Putamen (tissue), 1 donor: Measurements from ENCODE around the gene DNASE1L1.

Experiments
- DNase-seq: peaks from one replicate; pipeline ENCODE4 v3.0.0-alpha.2; 2016; ENCODE audit warnings: low spot score

The DNASE1L1 gene, protein sequence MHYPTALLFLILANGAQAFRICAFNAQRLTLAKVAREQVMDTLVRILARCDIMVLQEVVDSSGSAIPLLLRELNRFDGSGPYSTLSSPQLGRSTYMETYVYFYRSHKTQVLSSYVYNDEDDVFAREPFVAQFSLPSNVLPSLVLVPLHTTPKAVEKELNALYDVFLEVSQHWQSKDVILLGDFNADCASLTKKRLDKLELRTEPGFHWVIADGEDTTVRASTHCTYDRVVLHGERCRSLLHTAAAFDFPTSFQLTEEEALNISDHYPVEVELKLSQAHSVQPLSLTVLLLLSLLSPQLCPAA

DNA sequence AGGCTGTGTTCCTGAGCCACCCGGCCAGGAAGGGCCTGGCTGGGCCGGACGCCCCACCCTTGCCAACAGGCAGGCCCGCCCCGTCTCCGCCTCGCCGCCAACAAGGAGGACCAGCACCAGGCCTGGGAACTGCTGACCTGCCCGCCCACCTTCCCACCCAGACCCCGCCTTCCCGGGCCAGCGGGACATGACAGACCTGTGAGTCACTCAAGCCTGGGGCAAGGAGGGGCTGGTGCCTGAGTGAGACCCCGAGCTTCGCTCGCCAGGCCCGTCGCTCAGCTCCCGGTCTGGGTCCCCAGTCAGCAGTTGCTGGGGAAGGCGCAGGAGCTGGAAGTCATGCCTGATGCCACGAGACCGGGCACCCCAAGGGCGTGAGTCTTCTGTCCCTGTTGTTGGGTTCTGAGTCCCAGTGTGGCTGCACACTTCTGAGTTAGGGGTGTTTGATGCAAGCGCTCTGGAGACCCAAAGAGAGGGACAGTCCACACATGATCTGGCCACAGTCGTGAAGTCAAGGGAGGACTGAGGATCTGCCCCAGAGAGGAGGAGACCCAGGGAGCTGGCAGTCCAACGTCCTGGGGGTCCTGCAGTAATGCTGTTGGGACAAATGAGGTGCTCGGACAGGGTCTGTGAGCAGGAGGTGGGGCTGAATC lies at the start of gene DNASE1L1:
Gene DNASE1L1, minus strand, starts transcription at position 33 of the 650 bp plus-strand sequence. CDS start 3,686 bp downstream, outside the sequence.
- no peak for DNase-seq

DNA sequence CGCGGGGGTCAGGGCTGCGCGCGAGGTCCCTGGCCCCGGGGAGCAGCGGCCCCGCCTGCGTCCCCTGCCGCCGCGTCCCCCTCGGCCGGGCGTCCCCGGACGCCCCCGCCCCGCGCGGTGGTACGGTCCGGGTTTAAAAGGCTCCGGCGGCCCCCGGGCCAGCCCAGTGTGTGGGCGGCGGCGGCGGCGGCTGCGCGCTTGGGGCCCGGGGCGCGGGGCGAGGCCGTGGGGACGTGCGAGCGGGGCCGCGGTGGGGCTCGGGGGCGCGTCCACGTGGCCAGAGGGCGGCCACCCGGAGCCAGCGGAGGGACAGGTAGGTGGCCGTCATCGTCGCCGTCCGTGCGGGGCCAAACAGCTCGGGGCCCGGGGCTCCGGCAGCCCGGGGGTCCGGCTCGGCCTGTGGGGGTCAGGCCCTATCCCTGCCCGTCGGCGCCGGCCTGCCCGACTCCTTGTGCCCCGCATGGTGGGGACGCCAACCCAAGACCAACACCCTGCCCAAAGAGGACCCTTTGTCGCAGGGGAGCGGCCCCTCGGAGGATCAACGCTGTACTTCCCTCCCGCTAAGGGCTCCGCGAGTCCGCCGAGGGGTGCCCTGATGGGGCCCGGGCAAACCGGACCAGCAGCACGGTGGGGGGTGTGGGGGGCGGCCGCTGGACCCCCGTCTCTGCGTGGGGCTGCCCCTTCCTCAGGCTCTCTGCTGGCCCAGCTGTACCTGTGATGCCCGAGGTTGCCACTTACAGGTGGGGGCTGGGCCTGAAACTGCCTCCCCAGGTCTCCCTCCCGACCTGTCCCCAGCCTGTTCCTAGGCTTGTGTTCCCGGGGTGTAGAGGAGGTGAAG lies 49.3 kb upstream of the DNASE1L1 start, which contains the start of gene PLXNA3:
Gene PLXNA3, plus strand, starts transcription at position 166 of the 838 bp plus-strand sequence. CDS start 1,903 bp downstream, outside the sequence.
- no peak for DNase-seq

DNA sequence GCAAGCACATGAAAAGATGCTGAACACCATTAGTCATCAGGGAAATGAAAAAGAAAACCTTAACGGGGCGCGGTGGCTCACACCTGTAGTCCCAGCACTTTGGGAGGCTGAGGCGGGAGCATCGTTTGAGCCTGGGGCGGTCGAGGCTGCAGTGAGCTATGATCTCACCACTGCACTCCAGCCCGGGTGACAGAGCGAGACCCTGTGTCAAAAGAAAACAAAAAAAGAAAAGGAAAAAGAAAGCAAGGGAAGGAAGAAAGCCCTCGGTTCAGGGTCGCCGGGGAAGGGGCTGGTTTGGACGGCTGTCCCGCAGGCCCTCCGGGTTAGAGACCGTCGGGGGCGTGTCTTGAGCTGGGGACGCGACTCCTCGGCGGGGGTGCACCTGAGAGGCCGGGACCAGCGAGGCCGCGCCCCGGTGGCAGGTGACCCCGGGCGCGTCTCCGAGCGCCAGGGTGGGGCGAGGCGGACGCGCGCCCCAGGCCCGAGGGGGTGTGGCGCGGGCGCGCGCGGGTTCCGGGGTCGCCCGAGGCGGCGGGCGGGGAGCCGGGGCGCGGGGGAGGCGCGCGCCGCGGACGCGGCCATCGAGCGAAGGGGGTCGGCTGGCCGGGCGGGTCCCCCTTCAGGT lies 48.5 kb upstream of the DNASE1L1 start:
- DNase-seq, result no peak

DNA sequence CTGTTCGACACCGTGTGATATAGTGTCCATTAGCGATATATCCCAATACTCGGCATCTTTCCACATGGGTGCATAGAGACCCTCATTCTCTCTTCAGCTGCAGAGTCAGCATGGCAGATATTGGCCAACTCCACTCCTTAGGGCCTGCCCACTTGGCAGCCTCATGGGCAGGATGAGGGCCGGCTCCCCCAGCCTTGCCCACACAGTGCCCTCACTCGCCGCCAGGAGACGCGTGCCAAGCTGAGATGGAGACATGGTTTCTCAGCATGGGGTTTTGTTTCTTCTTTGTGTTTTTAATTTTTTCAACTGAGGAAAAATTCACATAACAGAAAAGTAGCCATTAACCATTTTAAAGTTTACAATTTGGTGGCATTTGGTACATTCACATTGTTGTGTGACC lies 43.8 kb upstream of the DNASE1L1 start:
- no peak for DNase-seq

DNA sequence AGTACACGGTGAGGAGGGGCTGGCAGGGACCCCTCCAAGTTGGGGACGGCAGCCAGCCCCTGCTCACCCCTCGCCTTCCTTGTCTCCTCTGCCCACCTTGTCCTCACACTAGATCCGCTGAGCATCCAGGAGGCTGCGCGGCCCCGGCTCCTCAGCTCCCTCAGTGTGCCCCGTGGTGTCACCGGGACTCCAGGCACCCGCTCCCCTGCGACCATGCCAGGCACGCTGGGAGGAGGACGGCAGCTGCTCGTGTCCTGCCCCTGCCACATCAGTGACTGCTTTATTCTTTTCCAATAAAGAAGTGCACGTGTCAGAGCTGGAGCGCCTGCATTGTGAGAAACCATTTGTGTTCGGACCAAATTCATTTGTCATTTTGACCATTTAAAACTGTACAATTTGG lies 41.3 kb upstream of the DNASE1L1 start:
- DNase-seq, result no peak

DNA sequence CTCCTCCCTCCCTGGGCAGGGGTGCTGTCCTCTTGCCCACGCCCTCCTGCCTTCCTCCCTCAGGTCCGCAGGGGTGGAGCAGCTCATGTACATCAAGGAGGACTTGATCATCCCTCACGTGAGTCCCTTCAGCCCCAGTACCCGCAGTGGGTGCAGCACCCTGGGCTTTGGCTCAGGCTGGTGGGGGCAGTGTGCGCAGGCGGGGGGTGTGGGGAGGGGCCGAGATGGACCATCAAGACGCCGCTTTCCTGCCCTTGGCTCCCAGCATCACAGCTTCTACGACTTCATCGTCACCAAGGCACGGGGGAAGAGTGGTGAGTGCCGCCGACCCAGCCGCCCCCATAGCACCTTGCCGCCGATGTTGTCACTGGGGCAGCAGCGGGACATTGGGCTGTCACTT lies 40.6 kb upstream of the DNASE1L1 start:
- DNase-seq, result no peak

DNA sequence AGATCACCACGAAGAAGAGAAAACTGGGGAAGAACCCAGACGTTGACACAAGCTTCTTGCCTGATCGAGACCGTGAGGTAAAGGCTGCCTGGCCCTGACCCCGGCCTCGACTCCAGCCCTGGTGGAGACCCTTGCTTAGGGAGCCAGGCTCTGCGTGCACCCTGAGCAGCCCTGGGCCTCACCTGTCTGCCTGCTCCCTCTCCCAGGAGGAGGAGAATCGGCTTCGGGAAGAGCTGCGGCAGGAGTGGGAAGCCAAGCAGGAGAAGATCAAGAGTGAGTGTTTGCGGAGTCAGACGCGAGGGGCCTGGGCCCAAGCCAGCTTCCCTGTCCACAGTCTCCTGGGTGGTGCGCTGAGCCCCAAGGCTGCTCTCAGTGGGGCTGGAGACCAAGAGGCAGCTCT lies 39.4 kb upstream of the DNASE1L1 start:
- no peak for DNase-seq

DNA sequence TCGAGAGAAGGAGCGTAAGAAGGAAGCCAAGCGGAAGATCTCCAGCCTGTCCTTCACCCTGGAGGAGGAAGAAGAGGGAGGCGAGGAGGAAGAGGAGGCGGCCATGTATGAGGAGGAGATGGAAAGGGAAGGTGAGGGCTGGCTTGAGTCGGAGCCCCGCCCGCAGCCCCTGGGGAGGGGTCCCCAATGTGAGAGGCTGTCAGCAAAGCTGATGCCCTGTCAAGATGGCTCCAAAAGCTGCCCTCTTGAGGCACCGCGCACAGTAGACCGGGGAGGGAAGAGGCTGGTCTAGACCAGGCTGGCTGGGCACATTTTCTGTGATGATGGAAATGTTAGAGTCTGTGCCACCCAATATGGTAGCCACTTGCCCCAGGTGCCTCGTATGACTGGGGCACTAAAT lies 37.4 kb upstream of the DNASE1L1 start:
- no peak for DNase-seq

DNA sequence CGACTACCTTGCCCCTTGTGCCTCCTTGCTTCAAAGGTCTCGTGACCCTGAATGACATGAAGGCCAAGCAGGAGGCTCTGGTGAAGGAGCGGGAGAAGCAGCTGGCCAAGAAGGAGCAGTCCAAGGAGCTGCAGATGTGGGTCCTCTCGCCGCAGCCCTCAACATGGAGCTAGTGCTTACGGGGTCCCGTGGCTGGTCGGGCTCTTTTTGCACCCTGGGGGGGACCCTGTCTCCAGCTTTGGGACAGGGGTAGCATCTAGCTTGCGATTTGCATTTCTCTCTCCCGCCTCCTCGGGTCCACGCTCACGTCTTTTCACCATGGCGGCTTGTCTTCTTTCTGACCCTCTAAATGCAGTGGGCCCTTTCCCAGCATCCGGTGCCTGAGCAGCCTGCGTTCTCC lies 36.7 kb upstream of the DNASE1L1 start:
- no peak for DNase-seq

DNA sequence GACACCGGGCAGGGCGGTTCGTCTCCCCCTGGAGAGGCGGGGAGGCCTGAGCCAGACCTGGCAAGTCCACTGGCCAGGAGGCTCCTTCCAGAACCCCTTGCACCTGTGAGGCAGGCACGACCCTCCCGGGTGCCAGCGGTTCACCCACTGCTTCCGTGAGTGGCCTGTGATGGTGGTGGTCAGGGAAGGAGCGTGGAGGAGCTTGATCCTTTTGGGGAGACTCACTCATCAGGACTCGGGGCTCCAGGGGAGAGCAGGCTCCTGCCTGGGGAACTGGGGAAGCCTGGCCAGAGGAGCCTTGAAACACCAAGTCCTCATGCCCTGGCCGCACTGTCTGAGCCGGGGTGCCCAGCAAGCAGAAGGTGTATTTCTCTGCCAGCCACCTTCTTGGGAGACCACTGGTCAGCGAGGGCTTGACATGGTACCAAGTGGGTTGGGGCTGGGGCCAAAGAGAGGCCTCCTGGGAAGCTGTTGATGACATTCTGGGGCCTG lies 35.7 kb upstream of the DNASE1L1 start:
- DNase-seq, result no peak

DNA sequence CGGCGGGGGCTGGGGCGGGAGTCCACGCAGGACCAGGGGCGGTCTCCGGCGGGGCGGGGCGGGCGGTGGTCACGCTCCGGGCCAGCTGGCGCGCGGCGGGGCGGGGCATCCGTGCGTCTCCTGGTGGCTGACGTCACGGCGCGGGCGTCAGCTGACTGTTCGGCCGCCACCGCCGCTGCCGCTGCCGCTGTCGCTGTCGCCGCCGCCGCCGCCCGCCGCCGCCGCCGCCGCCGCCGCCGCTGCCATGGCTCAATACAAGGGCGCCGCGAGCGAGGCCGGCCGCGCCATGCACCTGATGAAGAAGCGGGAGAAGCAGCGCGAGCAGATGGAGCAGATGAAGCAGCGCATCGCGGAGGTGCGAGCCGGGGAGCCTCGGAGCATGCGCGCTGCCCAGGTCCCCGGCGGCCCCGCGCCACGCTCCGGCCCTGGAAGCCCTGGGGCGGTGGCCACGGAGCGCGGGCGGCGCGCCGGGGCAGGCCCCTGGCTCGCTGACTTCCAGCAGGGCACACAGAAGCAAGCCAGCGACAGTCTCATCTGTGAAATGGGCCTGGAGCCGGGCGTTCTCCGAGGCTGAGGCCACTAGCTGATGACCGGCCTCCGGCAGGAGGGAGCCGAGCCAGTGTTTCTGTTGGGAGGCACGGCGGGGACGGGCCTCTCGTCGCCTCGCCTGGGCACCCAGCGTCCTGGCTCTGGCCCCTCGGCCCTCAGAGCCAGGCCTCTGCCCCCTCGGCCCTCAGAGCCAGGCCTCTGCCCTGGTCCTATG lies 35.1 kb upstream of the DNASE1L1 start, which contains the start of gene FAM50A:
Gene FAM50A, plus strand, starts transcription at position 150 of the 763 bp plus-strand sequence. Its CDS starts 95 bp downstream, at position 245.
- DNase-seq, result no peak

DNA sequence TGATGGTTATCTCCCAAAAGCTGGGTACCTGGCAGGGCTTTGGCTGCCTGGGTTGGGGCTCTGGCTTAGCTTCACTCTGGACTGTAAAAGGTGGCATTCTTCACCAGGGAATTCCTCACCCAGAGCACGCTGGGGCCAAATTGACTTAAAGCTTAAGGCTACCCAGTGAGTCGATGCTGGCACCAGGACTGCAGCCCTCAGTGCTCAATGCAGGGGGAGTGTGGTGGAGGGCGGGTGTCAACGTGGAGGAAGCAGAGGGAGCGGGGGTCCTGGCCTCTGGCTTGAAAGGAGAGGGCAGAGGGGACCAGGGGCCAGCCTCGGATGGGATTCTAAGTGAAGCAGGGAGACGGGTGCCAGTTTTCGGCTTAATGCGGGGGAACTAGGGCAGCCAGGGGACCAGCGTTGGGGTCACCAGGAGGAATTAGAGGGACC lies 34.4 kb upstream of the DNASE1L1 start:
- no peak for DNase-seq

DNA sequence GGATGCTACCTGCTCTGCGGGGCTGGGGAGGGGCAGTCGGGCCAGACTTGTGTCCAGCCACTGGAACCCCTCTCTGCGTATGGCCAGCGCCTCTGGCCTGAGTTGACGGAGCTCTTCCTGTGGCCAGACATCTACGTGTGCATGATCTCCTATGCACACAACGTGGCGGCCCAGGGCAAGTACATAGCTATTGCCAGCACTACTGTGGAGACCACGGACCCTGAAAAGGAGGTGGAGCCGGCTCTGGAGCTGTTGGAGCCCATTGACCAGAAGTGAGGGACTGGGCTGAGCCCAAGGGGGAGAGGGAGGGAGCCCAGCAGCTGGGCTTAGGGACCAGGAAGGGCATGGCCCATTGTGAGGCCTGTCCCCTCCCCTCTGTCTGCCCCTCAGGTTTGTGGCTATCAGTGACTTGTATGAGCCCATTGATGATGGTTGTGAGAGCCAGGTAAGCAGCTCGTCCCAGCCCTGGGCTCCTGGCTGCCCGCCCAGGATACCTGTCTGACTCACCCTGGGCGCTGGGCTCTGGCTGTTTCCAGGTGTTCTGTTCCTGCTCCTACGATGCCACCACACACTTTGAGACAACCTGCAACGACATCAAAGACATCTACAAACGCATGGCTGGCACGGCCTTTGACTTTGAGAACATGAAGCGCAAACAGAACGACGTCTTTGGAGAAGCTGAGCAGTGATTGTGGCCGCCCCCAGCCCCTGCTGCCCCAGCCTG lies 33.1 kb upstream of the DNASE1L1 start:
- no peak for DNase-seq

DNA sequence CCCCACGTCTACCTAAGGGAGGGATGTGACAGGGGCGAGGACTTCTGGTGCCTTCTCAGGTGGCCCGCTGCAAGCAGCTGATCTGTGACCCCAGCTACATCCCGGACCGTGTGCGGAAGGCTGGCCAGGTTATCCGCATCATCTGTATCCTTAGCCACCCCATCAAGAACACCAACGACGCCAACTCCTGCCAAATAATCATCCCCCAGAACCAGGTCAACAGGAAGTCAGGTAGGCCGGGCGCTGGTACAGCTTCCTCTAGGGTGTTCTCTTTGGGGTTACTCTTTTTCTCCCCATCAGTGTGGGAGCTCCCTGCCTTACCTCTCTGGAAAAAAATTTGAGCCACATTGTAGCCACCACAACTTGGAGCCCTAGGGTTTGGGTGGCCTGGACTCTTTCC lies 32.5 kb upstream of the DNASE1L1 start:
- DNase-seq, result no peak

DNA sequence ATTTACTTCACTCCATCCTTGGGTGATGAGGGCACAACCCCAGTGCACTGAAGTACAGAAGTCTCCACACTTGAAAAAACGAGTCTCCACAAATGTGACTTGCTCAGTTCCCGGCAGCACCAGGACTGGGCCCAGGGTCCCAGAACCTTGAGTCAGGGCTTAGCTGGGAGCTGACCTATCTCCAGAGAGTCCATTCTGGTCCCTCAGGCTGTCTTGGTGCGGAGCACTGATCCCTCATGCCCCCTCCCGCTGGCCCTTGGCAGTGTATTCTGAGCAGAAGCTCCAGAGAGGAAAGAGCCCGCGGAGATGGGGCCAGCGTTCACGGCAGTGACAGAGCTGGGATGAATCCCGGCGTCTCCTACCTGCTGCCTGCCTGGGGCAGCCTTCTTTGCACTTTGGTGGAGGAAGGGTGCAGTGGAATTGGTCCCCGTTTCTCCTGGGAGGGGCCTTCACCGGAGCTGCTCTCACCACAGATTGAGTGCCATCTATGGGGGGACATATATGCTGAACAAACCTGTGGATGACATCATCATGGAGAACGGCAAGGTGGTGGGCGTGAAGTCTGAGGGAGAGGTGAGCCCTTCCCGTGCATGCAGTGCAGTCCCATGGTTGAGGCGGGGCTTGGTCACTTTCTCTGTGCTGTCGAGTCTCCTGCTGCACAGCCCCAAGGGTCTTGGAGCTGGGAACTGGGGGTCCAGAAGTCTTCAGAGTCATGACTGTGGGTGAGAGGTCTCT lies 31.7 kb upstream of the DNASE1L1 start:
- no peak for DNase-seq

DNA sequence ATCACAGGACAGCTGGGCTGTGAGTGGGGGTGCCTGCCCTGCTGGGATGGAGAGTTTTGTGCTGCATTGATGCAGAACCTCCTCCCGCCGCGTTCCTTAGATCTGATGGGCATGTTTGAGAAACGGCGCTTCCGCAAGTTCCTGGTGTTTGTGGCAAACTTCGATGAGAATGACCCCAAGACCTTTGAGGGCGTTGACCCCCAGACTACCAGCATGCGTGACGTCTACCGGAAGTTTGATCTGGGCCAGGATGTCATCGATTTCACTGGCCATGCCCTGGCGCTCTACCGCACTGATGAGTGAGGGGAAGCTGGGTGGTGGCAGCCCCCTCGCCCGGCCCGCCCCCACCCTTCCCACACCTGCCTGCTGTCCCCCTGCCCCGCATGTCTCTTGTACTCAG lies 30.8 kb upstream of the DNASE1L1 start:
- DNase-seq, result no peak

DNA sequence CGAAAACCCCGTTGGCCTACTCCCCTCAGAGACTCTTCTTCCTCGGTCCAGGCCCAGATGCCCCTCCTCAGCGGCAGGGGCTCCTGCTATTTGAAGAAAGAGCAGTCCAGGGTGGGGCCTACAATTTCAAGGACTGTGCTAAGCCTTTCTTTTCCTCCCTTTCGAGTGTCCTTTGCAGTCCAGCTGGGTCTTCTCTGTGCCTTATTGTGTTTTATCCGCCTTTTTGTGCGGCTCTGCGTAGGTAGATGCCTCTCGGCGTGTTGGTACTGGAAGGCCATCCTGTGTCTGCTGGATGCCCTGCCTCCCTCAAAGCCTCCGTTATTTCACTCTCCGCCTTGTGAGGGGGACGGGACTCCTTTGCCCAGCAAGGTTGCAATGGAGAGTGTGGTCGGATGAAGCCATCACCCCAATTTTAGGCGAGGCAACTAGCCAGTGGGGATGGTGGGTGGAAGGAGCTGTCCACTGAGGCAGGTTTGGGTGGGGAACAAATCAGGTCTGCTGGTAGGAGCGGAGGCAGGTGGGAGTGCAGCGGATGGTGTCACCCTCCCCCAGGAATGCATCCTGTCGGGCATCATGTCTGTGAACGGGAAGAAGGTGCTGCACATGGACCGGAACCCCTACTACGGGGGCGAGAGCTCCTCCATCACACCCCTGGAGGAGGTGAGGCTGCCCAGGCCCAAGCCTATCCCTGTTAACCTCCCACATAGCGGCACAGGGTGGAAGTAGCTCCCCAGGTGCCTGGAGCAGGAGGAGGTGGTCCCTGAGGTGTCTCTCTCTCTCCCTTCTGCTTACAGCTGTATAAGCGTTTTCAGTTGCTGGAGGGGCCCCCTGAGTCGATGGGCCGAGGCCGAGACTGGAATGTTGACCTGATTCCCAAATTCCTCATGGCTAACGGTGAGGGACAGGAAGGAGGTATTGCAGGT lies 29.2 kb upstream of the DNASE1L1 start:
- no peak for DNase-seq

DNA sequence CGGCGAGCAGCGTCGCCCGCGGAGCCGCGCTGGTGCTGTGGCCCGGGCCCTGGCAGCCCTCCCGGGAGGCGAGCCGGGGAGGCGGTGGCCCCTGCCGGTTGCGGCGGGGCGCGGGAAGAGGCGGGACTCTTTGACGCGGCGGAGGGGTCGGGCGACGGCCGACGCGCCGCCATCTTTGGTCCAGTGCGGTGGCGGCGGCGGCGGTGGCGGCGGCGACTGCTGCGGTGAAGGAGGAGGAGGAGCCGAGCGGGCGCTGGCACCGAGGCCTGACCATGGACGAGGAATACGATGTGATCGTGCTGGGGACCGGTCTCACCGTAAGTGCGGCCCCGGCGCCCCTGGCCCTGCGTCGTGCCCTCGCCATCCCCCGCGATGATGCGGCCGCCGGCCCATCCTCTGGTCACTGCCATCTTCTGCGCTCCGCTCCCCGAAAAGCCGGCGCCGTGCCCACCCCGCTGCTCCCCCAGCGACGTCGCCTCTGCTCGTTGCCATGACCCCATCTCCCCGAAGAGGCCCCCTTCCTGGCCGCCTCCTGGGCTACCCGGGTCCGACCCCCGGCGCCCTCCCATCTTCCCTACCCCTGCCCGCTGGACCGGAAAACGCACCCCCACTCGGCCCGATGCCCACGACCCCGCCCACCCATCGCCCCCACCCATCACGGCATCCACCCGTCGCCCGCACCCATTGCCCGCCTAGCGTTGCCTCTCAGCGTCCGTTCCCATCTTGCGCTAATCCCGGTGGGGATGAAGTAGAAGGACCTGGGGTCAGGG lies 28.1 kb upstream of the DNASE1L1 start, which contains the start of gene GDI1:
Gene GDI1, plus strand, starts transcription at position 172 of the 770 bp plus-strand sequence. Its CDS starts 101 bp downstream, at position 273.
- no peak for DNase-seq
